ENCODE data around the gene GOLGA2. TPM values are rescaled to one million over a fixed set of nuclear protein-coding genes. Genes with fewer than 3 reads are reported as not detected.
"Not testable (repeated sequence)": the region's sequence is repeated elsewhere in the genome, so short reads cannot be mapped to it uniquely, and the experiment has no call there.

Gene GOLGA2
- total RNA-seq, 2 experiments from 2014 or later = 23.4 to 24.3 TPM

GRCh38 chr9:128244837-128245231, 31.0 kb downstream of the GOLGA2 start:
- no peaks in the 10 kb centered on the region for H3K36me3 Mint-ChIP-seq
- H3K4me1 Mint-ChIP-seq = peaks cover 10% of the 10 kb centered on the region
- no peak for DNase-seq
- H3K9me3 Mint-ChIP-seq = no peaks in the 10 kb centered on the region
- H3K4me3 Mint-ChIP-seq = no peak overlapping the region
- peaks cover 30% of the 10 kb centered on the region for H3K27me3 Mint-ChIP-seq
- H3K27ac Mint-ChIP-seq = no peak overlapping the region

GRCh38 chr9:128244091-128244836, 31.5 kb downstream of the GOLGA2 start:
- peaks cover 6% of the 10 kb centered on the region for H3K4me1 Mint-ChIP-seq
- peaks cover 30% of the 10 kb centered on the region for H3K27me3 Mint-ChIP-seq
- no peak overlapping the region for H3K4me3 Mint-ChIP-seq
- no peaks in the 10 kb centered on the region for H3K36me3 Mint-ChIP-seq
- no peak for DNase-seq
- no peaks in the 10 kb centered on the region for H3K9me3 Mint-ChIP-seq
- no peak overlapping the region for H3K27ac Mint-ChIP-seq

- H3K4me3 Mint-ChIP-seq = no peak overlapping the region
- H3K27ac Mint-ChIP-seq = no peak overlapping the region
These were observed 32.4 kb downstream of the GOLGA2 start for GRCh38 chr9:128243215-128244018.

GRCh38 chr9:128242828-128243214, 33.0 kb downstream of the GOLGA2 start:
- Mint-ChIP-seq H3K4me1 (peaks cover 6% of the 10 kb centered on the region), H3K27ac (no peak overlapping the region), H3K27me3 (peaks cover 30% of the 10 kb centered on the region), H3K36me3 (no peaks in the 10 kb centered on the region), H3K4me3 (no peak overlapping the region), H3K9me3 (no peaks in the 10 kb centered on the region)
- DNase-seq = no peak

More at GRCh38 chr9:128243215-128244018, 32.4 kb downstream of the GOLGA2 start:
- peaks cover 6% of the 10 kb centered on the region for H3K4me1 Mint-ChIP-seq
- peaks cover 30% of the 10 kb centered on the region for H3K27me3 Mint-ChIP-seq
- no peaks in the 10 kb centered on the region for H3K36me3 Mint-ChIP-seq
- DNase-seq = no peak
- H3K9me3 Mint-ChIP-seq = no peaks in the 10 kb centered on the region

- Mint-ChIP-seq H3K4me3 (no peak overlapping the region), H3K36me3 (no peaks in the 10 kb centered on the region), H3K27me3 (peaks cover 30% of the 10 kb centered on the region), H3K9me3 (no peaks in the 10 kb centered on the region), H3K4me1 (peaks cover 6% of the 10 kb centered on the region), H3K27ac (no peak overlapping the region)
- DNase-seq = no peak
These were observed 33.7 kb downstream of the GOLGA2 start for GRCh38 chr9:128242124-128242523.

- no peak for DNase-seq
- Mint-ChIP-seq H3K4me1 (no peaks in the 10 kb centered on the region), H3K27me3 (no peaks in the 10 kb centered on the region), H3K4me3 (no peak overlapping the region), H3K9me3 (no peaks in the 10 kb centered on the region), H3K27ac (no peak overlapping the region), H3K36me3 (no peaks in the 10 kb centered on the region)
These were observed 41.9 kb downstream of the GOLGA2 start for GRCh38 chr9:128233817-128234406.

GRCh38 chr9:128232528-128233428, 43.0 kb downstream of the GOLGA2 start:
- H3K27me3 Mint-ChIP-seq = no peaks in the 10 kb centered on the region
- H3K9me3 Mint-ChIP-seq = no peaks in the 10 kb centered on the region
- no peaks in the 10 kb centered on the region for H3K36me3 Mint-ChIP-seq

GRCh38 chr9:128231638-128232527, 43.9 kb downstream of the GOLGA2 start:
- Mint-ChIP-seq H3K36me3 (no peaks in the 10 kb centered on the region), H3K27ac (no peak overlapping the region)

More at GRCh38 chr9:128232528-128233428, 43.0 kb downstream of the GOLGA2 start:
- Mint-ChIP-seq H3K4me1 (no peaks in the 10 kb centered on the region), H3K27ac (no peak overlapping the region), H3K4me3 (no peak overlapping the region)
- DNase-seq = no peak

DNA sequence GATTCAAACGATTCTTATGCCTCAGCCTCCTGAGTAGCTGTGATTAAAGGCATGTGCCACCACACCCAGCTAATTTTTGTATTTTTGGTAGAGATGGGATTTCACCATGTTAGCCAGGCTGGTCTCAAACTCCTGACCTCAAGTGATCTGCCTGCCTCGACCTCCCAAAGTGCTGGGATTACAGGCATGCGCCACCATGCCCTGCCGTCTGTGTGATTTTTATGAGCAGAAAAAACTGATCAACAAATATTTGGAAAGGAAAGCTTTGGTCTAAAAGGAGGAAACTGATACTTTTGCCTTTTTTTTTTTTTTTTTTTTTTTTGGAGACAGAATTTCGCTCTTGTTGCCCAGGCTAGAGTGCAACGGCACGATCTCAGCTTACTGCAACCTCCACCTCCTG, 44.9 kb downstream of the GOLGA2 start:
- H3K27ac Mint-ChIP-seq, H3K36me3 Mint-ChIP-seq: not testable (repeated sequence)

More at GRCh38 chr9:128231638-128232527, 43.9 kb downstream of the GOLGA2 start:
- Mint-ChIP-seq H3K9me3 (no peaks in the 10 kb centered on the region), H3K4me1 (no peaks in the 10 kb centered on the region), H3K4me3 (no peak overlapping the region), H3K27me3 (no peaks in the 10 kb centered on the region)
- no peak for DNase-seq

DNA sequence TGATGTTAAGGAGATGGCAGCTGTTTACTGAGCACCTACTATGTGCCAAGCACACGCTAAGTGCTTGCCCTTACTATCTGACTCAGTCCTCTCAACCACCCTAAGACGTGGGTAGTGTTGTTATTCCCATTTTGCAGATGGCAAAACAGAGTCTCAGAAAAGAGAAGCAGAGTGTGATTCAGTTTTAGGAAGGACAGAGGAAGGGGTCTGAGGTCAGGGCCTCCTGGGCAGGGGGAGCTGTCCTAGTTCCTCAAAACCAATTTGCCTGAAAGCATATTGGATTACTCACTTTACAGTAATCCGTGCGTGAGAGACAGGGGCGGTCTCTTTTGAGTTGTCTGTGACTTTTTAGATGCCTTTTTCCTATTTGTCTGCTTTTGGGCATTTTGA, 49.4 kb downstream of the GOLGA2 start:
- no peaks in the 10 kb centered on the region for H3K27me3 Mint-ChIP-seq
- no peaks in the 10 kb centered on the region for H3K4me1 Mint-ChIP-seq
- no peak overlapping the region for H3K27ac Mint-ChIP-seq
- no peak overlapping the region for H3K4me3 Mint-ChIP-seq
- DNase-seq = no peak
- no peaks in the 10 kb centered on the region for H3K36me3 Mint-ChIP-seq
- H3K9me3 Mint-ChIP-seq = no peaks in the 10 kb centered on the region

More for the DNA sequence above, 44.9 kb downstream of the GOLGA2 start:
- not testable (repeated sequence) for H3K4me3 Mint-ChIP-seq, H3K27me3 Mint-ChIP-seq, H3K4me1 Mint-ChIP-seq, H3K9me3 Mint-ChIP-seq, DNase-seq

DNA sequence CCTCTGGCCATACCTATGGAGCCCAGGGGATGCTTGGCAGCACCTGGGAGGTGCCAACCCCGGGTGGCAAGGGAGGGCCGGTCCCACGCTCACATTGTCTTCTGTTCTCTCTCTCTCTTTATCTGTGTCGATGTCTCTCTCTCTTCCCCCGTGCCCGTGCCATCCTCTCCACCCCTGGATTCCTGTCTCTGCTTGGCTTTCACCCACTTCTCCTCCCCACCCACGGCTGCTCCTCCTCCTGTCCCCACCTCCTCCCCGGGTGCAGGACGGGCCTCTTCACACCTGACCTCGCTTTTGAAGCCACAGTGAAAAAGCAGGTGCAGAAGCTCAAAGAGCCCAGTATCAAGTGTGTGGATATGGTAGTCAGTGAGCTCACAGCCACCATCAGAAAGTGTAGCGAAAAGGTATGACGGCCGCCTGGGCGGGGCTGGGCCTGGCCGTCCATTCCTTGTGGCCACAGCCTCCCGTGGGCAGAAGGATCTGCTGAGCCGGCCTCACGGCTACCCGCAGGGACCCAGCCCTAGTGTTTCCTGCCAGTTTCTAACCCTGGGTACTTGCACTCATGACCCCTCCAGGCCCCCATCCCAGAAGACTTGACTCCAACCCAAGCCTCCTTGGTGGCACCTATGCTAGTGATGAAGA, 49.9 kb downstream of the GOLGA2 start:
- Mint-ChIP-seq H3K27me3 (no peaks in the 10 kb centered on the region), H3K4me1 (no peaks in the 10 kb centered on the region), H3K9me3 (no peaks in the 10 kb centered on the region), H3K4me3 (no peak overlapping the region), H3K27ac (no peak overlapping the region), H3K36me3 (no peaks in the 10 kb centered on the region)
- no peak for DNase-seq

DNA sequence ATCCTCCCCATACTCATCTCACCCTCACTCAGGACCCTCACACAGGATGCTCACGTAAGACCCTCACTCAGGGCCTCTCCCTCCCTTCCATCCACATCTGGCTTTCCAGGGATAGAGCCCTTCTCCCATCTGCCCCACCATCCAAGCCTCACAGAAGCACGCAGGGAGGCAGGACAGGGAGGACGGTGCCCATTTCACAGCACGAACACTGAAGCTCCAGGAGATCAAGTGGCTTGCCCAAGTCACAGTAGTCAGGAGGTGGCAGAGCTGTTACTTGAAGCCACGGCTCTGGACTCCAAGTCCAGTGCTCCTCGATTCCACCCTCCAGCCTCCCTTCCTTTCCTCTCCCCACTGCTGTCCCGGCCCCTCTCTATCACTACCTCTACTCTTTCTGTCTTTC, 50.9 kb downstream of the GOLGA2 start:
- no peaks in the 10 kb centered on the region for H3K27me3 Mint-ChIP-seq

DNA sequence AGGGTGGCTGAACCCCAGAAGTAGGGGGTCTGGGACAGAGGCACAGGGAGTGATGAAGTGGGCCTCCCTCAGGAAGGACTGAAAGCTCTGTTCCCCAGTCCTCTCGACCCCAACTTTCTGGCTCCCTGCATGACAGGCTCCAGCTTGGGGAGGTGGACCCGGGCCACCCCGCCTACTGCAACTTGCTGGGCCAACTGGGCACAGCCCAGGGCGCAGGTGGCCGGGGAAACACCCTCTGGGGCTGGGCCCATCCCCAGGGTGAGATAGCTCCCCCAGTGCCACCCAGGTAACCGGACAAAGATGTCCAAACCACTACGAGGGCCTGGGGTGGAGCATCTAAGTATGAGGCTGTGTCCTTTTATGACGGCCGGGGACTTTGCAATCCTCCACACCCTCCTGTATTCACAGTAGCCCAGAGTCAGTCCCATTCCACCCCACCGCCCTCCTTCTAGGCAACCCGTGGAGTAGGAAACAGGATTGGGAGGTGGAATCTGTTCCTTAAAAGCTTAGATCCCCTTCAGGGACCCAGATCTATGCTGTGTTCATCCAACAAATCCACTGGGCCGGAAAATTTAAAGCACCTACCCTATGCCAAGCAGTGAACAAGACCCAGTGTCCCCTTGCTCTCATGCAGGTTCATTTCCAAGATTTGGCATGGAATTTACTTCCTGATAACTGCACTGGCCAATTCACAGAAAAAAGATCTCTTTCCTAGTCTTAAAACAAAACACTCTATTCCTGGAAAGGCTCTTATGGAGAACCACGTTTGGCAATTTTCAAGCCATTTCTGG, 52.7 kb downstream of the GOLGA2 start:
- peaks cover 7% of the 10 kb centered on the region for H3K4me1 Mint-ChIP-seq
- H3K4me3 Mint-ChIP-seq = no peak overlapping the region
- no peak overlapping the region for H3K27ac Mint-ChIP-seq
- DNase-seq = no peak
- no peaks in the 10 kb centered on the region for H3K36me3 Mint-ChIP-seq
- H3K9me3 Mint-ChIP-seq = no peaks in the 10 kb centered on the region
- H3K27me3 Mint-ChIP-seq = no peaks in the 10 kb centered on the region

More for the DNA sequence above, 50.9 kb downstream of the GOLGA2 start:
- H3K4me1 Mint-ChIP-seq = no peaks in the 10 kb centered on the region
- H3K4me3 Mint-ChIP-seq = no peak overlapping the region
- DNase-seq = no peak
- no peaks in the 10 kb centered on the region for H3K36me3 Mint-ChIP-seq
- no peaks in the 10 kb centered on the region for H3K9me3 Mint-ChIP-seq
- no peak overlapping the region for H3K27ac Mint-ChIP-seq

Data from activated naive CD8-positive, alpha-beta T cell treated with anti-CD3 and anti-CD28 coated beads for 36 hours (primary cell).